ELR (cell line): ENCODE results near the gene PCGF5.
"Not testable (repeated sequence)": the region's sequence is repeated elsewhere in the genome, so short reads cannot be mapped to it uniquely, and the experiment has no call there.

Experiments used
- DNase-seq: peaks from one replicate; pipeline ENCODE4 v3.0.0-alpha.2; 2015; ENCODE audit warnings: low read depth

Gene PCGF5

GRCh38 chr10:91286572-91286971, 66.1 kb downstream of the PCGF5 start:
- DNase-seq = no peak

DNA sequence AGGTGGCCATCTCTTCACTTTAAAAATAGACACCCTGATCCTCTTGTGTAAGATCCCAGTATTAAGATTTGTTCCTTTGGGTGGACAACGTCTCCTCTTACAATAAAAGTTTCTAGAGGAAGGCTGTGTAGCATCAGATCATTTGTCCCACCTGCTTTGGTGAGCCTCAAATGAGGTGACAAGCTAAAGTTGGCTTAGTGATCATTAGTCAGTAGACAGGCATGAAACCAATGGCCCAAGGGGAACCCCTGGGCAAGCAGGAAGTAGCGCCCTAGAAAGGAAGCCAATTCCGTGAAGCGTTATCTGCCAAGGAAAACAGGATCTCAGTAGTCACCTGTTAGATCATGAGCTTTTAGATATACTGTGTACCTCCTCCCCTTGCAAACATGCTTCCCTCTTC, 66.8 kb downstream of the PCGF5 start:
- DNase-seq = peak; percentile 22

DNA sequence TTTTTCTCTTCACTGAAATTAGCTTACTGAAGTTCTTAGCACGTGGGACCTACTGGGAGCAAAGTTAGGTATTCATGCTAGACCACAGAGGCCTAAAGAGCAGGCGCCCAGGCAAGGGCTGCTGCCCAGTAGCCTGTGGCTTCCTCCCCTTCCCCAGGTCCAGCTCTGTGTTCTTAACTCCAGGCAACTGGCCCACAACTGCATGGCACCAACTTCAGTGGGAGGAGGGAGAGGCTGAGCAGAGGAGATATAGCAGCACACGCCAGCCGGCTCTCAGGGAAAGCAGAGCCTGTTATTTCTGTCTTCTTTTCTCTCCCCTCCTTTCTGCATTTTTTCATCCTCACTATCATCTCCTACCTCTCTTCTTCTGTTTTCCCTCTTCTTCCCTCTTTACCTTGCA, 67.4 kb downstream of the PCGF5 start:
- DNase-seq = no peak

GRCh38 chr10:91289305-91289704, 68.8 kb downstream of the PCGF5 start:
- no peak for DNase-seq

GRCh38 chr10:91290607-91291006, 70.1 kb downstream of the PCGF5 start:
- no peak for DNase-seq

- no peak for DNase-seq
Measured at GRCh38 chr10:91294134-91294906, 73.9 kb downstream of the PCGF5 start.

DNA sequence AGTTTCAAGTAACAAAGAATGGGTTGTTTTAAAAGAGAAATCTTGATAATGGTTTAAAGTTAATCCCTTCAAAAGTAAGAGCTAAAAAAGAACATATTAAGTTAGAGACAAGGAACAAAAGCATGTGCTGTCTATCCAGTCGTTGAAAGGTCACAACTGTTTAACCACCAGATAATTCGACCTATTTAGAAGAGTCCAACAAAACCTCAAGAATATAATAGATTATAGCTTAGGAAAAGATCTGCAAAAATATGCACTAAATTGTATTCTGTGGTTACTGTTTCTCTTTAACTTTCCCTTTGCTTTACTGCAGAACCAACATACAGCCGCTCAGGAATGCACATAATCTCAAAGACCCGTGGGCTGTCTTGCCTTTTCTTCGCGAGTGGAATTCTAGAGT, 74.9 kb downstream of the PCGF5 start:
- no peak for DNase-seq

DNA sequence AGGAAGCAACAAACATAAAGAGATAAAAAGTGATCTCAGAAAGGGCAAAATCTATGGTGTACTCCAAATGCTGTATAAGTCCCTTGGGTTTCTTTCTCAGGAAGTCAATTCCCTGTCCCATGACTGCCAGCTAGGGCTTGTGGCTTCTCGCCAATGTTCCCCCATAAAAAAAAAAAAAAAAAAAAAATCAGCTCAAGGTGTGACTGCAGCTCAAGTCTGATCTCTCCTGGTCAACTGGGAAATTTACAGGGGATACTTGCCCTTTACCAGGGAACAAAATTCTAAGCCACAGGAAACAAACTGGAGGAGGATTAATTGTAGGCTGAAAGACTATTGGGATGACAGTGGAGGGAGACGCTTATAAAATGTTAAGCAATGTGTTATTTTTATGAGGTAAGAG, 76.0 kb downstream of the PCGF5 start:
- DNase-seq = peak; percentile 58

GRCh38 chr10:91298224-91298871, 77.9 kb downstream of the PCGF5 start:
- DNase-seq = peak; percentile 84

DNA sequence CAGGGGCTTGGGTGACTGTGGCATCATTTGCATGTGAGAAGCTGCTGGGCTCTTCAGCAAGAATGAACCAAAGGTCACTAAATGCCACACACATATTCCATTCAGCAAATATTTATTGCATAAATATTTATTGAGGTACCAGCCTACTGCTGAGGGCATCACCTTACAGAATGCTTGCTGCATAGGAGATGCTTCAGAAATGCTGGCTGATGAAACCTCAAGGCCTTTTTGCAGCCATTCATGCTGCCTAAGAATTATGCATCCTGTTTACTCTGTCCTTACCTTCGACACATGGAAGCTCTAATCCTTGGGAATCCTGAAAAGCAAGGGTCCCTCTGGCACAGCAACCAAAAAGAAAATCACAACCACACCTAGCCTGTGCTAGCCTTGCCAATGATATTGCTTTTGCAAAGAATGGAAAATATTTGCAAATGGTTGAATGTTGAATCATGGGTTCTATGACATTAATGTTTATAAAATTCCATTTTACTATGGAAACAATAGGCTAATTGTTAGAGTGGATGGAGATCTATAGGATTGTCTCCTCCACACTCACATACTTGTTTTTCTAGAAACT, 79.6 kb downstream of the PCGF5 start:
- DNase-seq = peak; percentile 40

DNA sequence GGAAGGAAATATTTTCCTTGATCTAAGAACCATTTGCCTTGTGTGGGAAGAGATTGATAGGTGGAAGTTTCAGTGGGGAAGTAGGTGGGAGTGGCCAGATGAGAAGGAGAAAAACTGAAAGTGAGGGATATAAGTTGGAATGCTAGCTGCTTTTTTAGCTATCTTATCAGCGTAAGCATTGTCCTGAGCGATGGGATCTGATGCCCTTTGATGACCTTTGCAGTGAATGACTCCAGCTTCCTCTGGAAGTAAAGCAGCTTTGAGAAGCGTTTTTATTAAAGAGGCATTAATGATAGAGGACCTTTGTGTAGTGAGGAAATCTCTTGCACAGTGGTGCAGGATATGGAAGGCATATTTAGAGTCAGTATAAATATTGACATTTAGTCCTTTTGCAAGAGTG, 82.5 kb downstream of the PCGF5 start:
- DNase-seq = not testable (repeated sequence)

GRCh38 chr10:91305979-91306378, 85.5 kb downstream of the PCGF5 start:
- DNase-seq = not testable (repeated sequence)

- no peak for DNase-seq
Measured at GRCh38 chr10:91307489-91307888, 87.0 kb downstream of the PCGF5 start.

DNA sequence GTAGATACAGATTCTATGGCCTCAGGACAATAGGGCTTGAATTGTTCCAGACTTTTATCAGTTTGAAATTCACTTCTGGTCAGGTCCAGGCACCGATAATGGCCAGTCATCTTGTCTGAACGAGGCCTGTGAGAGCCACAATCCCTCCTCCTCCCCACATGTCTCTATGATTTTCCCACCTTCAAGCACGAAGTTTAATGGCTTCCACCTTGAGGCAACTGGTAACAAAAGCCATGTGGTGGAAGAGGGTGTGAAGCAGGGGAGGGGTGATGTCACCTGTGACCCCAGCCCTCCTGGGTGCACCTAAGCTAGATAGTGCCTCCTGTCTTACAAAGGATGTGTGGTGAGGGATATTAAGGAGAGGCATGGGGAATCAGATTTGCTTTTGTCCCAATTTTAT, 89.2 kb downstream of the PCGF5 start:
- no peak for DNase-seq

GRCh38 chr10:91311601-91312381, 91.3 kb downstream of the PCGF5 start:
- no peak for DNase-seq

DNA sequence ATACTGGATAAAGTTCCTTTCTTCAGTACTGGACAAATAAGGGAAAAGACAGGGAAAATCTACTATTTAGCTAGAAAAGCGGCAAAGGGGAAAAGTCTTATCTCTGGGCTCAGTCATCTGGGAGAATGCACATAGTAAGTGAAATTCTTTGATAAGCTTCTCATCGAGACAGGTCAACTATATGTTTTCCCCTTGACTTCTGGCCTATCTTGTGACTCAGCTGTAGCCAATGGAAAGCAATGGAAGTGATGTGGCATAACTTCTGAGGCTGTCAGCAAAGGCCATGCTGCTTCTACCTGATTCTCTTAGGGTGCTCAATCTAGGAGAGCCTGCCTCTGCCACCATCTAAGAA, 91.9 kb downstream of the PCGF5 start:
- DNase-seq = no peak

DNA sequence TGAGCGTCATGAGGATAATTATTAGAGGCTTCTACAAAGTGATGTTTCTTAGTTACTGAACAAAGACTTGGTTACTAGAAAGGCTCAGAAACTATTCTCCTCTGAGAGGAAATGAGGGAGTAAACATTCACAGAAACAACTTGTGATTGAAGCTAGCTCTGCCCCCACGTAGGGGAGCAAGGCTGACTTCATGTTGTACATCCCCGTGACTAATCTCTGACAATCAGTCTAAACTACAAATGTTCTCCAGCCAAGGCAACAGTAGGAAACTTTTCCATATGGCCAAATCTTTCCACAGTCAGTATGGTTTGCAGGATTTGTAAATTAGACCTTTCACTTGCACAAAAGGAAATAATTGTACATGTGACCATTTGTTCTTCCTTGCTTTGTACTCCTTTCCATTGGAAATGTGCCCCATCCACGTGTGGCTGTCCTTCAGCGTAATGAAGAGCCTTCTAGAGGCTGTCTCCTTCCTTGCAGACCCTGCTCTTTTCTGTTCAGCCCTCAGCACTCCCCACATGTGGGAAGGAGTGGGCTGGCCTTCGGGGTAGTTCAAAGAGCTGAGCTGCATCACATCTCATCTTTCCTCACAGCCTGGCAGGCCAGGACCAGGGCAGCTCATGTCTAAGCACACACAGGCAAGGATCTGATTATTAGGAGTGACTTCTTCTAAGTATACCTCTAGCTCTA, 93.5 kb downstream of the PCGF5 start:
- DNase-seq = peak; percentile 77

- DNase-seq = no peak
Measured at GRCh38 chr10:91316486-91316885, 96.0 kb downstream of the PCGF5 start.

GRCh38 chr10:91317541-91317940, 97.1 kb downstream of the PCGF5 start:
- no peak for DNase-seq

- peak; percentile 27 for DNase-seq
Measured at GRCh38 chr10:91319336-91319735, 98.9 kb downstream of the PCGF5 start.

DNA sequence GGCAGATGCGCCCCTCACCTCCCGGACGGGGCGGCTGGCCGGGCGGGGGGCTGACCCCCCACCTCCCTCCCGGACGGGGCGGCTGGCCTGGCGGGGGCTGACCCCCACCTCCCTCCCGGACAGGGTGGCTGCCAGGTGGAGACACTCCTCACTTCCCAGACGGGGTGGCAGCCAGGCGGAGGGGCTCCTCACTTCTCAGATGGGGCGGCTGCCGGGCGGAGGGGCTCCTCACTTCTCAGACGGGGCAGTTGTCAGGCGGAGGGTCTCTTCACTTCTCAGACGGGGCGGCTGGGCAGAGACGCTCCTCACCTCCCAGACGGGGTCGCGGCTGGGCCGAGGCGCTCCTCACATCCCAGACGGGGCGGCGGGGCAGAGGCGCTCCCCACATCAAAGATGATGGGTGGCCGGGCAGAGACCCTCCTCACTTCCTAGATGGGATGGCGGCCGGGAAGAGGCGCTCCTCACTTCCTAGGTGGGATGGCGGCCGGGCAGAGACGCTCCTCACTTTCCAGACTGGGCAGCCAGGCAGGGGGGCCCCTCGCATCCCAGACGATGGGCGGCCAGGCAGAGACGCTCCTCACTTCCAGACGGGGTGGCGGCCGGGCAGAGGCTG, 102.9 kb downstream of the PCGF5 start:
- DNase-seq = not testable (repeated sequence)
